AG04449 (cell line): Measurements from ENCODE around the gene RYR2.

Experiments used
- CTCF ChIA-PET: fragments of 350-600 bp; formaldehyde crosslinking; extraction: SDS; loops from one replicate; lab custom pipeline; 2021; ENCODE audit warnings: antibody characterized with exemption; lab: Yijun Ruan, JAX
- POLR2A ChIA-PET: fragments of 400-600, 350-600 bp; formaldehyde crosslinking; extraction: SDS; loops from one replicate; lab custom pipeline; 2020; ENCODE audit warnings: antibody characterized with exemption, inconsistent platforms; lab: Yijun Ruan, JAX
- DNase-seq: peaks from one replicate; pipeline ENCODE4 v3.0.0-alpha.2; 2010; ENCODE audit warnings: low read depth, low spot score
- H3K4me3 ChIP-seq: 2 replicates; pipeline ENCODE4 v1.5.1; 2011; ENCODE audit warnings: low read depth, mild to moderate bottlenecking, control low read depth, low read length
- CTCF ChIP-seq: IDR thresholded peaks from one replicate; pipeline ENCODE4 v1.5.1; 2011; ENCODE audit warnings: mild to moderate bottlenecking, moderate library complexity, low read length, control low read depth, inconsistent platforms; ENCODE audit not compliant: insufficient read depth; ENCODE audit errors: missing control alignments

Gene RYR2

DNA sequence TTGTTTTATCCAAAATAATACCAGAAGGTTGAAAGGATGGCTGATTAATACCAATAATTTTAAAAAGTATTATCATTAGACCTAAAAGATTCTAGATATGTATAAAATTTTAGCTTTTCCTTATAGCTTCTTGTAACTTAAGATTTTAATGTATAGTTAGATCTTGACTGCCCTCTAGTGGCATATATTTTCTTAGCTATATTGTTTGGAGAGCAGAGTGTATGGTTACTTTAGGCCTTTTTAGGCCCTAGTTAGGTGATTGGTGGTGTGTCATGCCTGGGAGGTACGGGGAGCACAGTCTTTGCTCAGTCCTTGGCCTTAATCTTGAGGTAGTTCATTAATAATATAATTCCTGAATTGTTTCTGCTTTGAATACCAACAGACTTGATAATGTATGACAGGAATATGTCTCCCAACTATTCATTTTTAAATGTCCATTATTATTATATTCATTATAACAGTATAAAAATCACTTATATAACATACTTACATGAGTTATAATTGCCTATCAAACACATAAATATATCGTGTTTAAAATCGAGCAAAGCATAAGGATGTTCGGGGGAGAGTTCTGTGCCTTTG lies 520.3 kb downstream of the RYR2 start:
- no peak overlapping the region for H3K4me3 ChIP-seq
- POLR2A ChIA-PET: no interaction called here
- CTCF ChIA-PET: interaction anchor here (0.7 to 2.3 kb wide), 12 partner anchors 8 to 1457 kb away, joined by 3 to 22 read pairs (median 4); partner anchors contain the start of gene HEATR1
- peak; percentile 15 for TF ChIP-seq CTCF
- peak; percentile 19 for DNase-seq

GRCh38 chr1:237565236-237565635 lies 523.3 kb downstream of the RYR2 start:
- DNase-seq: no peak
- no peak overlapping the region for H3K4me3 ChIP-seq
- ChIA-PET POLR2A (no interaction called here), CTCF (interaction anchor here (1.8 kb wide), 1 partner anchor 956 kb away, joined by 6 read pairs; no protein-coding TSS in a partner anchor)
- no peak for TF ChIP-seq CTCF

DNA sequence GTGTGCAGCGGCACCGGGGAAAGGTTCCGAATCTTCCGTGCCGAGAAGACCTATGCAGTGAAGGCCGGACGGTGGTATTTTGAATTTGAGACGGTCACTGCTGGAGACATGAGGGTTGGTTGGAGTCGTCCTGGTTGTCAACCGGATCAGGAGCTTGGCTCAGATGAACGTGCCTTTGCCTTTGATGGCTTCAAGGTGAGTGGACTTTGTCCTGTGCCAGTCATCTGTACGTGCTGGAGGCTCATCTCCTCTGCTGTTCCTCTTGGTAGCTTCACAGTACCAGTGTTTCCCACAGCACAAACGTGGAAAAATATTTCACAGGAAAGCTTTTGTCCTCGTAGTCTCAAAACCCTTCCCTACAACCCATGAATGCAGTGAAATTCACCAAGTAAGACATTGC lies 524.6 kb downstream of the RYR2 start:
- H3K4me3 ChIP-seq: no peak overlapping the region
- no peak for DNase-seq
- no peak for TF ChIP-seq CTCF
- ChIA-PET POLR2A (no interaction called here), CTCF (interaction anchor here (1.0 to 1.1 kb wide), 2 partner anchors 8 to 957 kb away, joined by 3 to 4 read pairs; no protein-coding TSS in a partner anchor)

DNA sequence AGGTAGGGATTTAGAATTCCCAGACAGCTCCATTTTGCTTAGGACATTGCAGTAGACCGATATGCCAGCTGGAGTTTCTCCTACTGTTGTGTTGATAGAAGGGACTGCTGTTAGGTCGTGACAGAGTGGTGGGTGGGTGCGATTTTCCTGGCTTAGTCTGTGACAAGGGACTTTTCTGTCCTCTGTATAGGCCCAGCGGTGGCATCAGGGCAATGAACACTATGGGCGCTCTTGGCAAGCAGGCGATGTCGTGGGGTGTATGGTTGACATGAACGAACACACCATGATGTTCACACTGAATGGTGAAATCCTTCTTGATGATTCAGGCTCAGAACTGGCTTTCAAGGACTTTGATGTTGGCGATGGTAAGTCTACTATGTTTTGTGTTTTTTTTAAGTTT lies 527.0 kb downstream of the RYR2 start:
- CTCF ChIA-PET: no interaction called here
- no peak overlapping the region for H3K4me3 ChIP-seq

DNA sequence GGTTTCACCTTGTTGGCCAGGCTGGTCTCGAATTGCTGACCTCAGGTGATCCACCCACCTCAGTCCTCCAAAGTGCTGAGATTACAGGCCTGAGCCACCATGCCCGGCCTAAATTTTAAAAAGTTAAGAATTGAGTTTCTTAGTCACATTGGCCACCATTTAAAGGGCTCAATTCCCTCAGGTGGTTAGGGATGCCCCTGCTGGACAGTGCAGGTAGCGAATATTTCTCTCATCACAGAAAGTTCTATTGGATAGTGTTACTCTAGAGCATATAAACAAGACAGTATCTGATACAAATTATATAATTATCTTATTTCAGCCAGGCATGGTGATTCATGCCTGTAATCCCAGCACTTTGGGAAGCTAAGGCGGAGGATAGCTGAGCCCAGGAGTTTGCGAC lies 528.5 kb downstream of the RYR2 start:
- ChIA-PET POLR2A (no interaction called here), CTCF (no interaction called here)
- H3K4me3 ChIP-seq: no peak overlapping the region
- TF ChIP-seq CTCF: no peak
- DNase-seq: no peak

More for the DNA sequence above, 527.0 kb downstream of the RYR2 start:
- TF ChIP-seq CTCF: no peak
- no peak for DNase-seq
- POLR2A ChIA-PET: no interaction called here

- DNase-seq: no peak
- H3K4me3 ChIP-seq: no peak overlapping the region
- TF ChIP-seq CTCF: no peak
- CTCF ChIA-PET: interaction anchor here (2.9 kb wide), 1 partner anchor 13 kb away, joined by 10 read pairs; no protein-coding TSS in a partner anchor
- POLR2A ChIA-PET: no interaction called here
These were observed 532.6 kb downstream of the RYR2 start for GRCh38 chr1:237574536-237574935.
